MCF 10A (cell line): ENCODE measurements around the gene SLC2A4. TPM values are rescaled to one million over a fixed set of nuclear protein-coding genes. Genes with fewer than 3 reads are reported as not detected.

Source experiments
- BruUV-seq: library from RNA; stranded (reverse); fragments of 400-500 nt; replicated peaks from 2 replicates; lab custom pipeline; 2021; lab: Mats Ljungman, UMichigan
- CTCF ChIA-PET: fragments of 300-600 bp; sonication (Branson Sonifier 250); formaldehyde crosslinking; extraction: SDS; loops from one replicate; lab custom pipeline; 2021; ENCODE audit warnings: antibody characterized with exemption, inconsistent platforms; lab: Yijun Ruan, JAX
- POLR2A ChIA-PET: fragments of 300-600, 350-650 bp; sonication (Branson Sonifier 250); formaldehyde crosslinking; extraction: SDS; loops from one replicate; lab custom pipeline; 2020; ENCODE audit warnings: antibody characterized with exemption, inconsistent platforms; lab: Yijun Ruan, JAX
- DNase-seq: peaks from one replicate; pipeline ENCODE4 v3.0.0-alpha.2; 2018; ENCODE audit not compliant: unreplicated experiment
- H3K27ac Mint-ChIP-seq: one replicate; pipeline ENCODE4 v1.8.0; 2022; ENCODE audit warnings: mild to moderate bottlenecking, low read depth, mixed read lengths; ENCODE audit not compliant: unreplicated experiment
- H3K27me3 Mint-ChIP-seq: one replicate; pipeline ENCODE4 v1.8.0; 2022; ENCODE audit warnings: mixed read lengths; ENCODE audit not compliant: insufficient read depth, unreplicated experiment
- H3K36me3 Mint-ChIP-seq: one replicate; pipeline ENCODE4 v1.8.0; 2022; ENCODE audit warnings: mild to moderate bottlenecking, moderate library complexity, mixed read lengths; ENCODE audit not compliant: insufficient read depth, unreplicated experiment
- H3K4me1 Mint-ChIP-seq: one replicate; pipeline ENCODE4 v1.8.0; 2022; ENCODE audit warnings: mixed read lengths; ENCODE audit not compliant: insufficient read depth, unreplicated experiment
- H3K4me3 Mint-ChIP-seq: one replicate; pipeline ENCODE4 v1.8.0; 2022; ENCODE audit warnings: mild to moderate bottlenecking, moderate library complexity, mixed read lengths; ENCODE audit not compliant: unreplicated experiment
- H3K9me3 Mint-ChIP-seq: one replicate; pipeline ENCODE4 v1.8.0; 2022; ENCODE audit warnings: mixed read lengths; ENCODE audit not compliant: unreplicated experiment
- CTCF ChIP-seq: fragments of 200-600 bp; IDR thresholded peaks from one replicate; pipeline ENCODE4 v1.8.0; 2022; ENCODE audit warnings: antibody characterized with exemption, mild to moderate bottlenecking; ENCODE audit not compliant: unreplicated experiment
- intact Hi-C: fragments of 100-400 bp; cut with micrococcal nuclease; formaldehyde crosslinking; loops from 2 replicates; pipeline ENCODE4 v1.14.1; 2022
- total RNA-seq: library from RNA; stranded (reverse); gene quantifications from 2 replicates; pipeline ENCODE4 v1.2.3, GENCODE V29; 2022

SLC2A4 gene
- total RNA-seq, 1 experiment from 2014 or later = not detected

GRCh38 chr17:7315570-7316235 lies 34.2 kb downstream of the SLC2A4 start:
- BruUV-seq = no TSS peak
- H3K4me1 Mint-ChIP-seq = peaks cover 29% of the 10 kb centered on the region
- H3K27me3 Mint-ChIP-seq = no peaks in the 10 kb centered on the region
- TF ChIP-seq CTCF = no peak
- intact Hi-C loops = no loop called here
- H3K4me3 Mint-ChIP-seq = peak overlapping the region; percentile 85
- no peak for DNase-seq
- ChIA-PET CTCF (interaction anchor here (0.6 to 0.8 kb wide), 3 partner anchors 19 to 270 kb away, joined by 3 read pairs; no protein-coding TSS in a partner anchor), POLR2A (interaction anchor here (0.6 to 4.0 kb wide), 23 partner anchors 10 to 526 kb away, joined by 3 to 41 read pairs (median 4); partner anchors contain the start of genes DVL2, GABARAP, KCTD11 and NEURL4)
- no peaks in the 10 kb centered on the region for H3K9me3 Mint-ChIP-seq
- peak overlapping the region; percentile 84 for H3K27ac Mint-ChIP-seq
- peaks cover 90% of the 10 kb centered on the region for H3K36me3 Mint-ChIP-seq

- no peak overlapping the region for H3K27ac Mint-ChIP-seq
- BruUV-seq = no TSS peak
- H3K4me3 Mint-ChIP-seq = peak overlapping the region; percentile 27
- ChIA-PET POLR2A (interaction anchor here (0.9 to 1.4 kb wide), 2 partner anchors 12 to 34 kb away, joined by 3 to 4 read pairs; partner anchors contain the start of gene NEURL4), CTCF (interaction anchor here (0.6 to 1.8 kb wide), 3 partner anchors 10 to 243 kb away, joined by 3 read pairs; no protein-coding TSS in a partner anchor)
- no peaks in the 10 kb centered on the region for H3K9me3 Mint-ChIP-seq
- intact Hi-C loops = no loop called here
- H3K4me1 Mint-ChIP-seq = peaks cover 17% of the 10 kb centered on the region
- no peak for DNase-seq
- no peak for TF ChIP-seq CTCF
- H3K36me3 Mint-ChIP-seq = peaks cover 88% of the 10 kb centered on the region
- H3K27me3 Mint-ChIP-seq = no peaks in the 10 kb centered on the region
These were observed 35.8 kb downstream of the SLC2A4 start for GRCh38 chr17:7317161-7317803.

- H3K27ac Mint-ChIP-seq = no peak overlapping the region
- H3K4me1 Mint-ChIP-seq = peaks cover 13% of the 10 kb centered on the region
- no peaks in the 10 kb centered on the region for H3K27me3 Mint-ChIP-seq
- H3K9me3 Mint-ChIP-seq = no peaks in the 10 kb centered on the region
- BruUV-seq = no TSS peak
- intact Hi-C loops = no loop called here
- peaks cover 85% of the 10 kb centered on the region for H3K36me3 Mint-ChIP-seq
- POLR2A ChIA-PET = interaction anchor here (0.9 kb wide), 1 partner anchor 33 kb away, joined by 4 read pairs; no protein-coding TSS in a partner anchor
- no peak for DNase-seq
- H3K4me3 Mint-ChIP-seq = no peak overlapping the region
- no peak for TF ChIP-seq CTCF
- CTCF ChIA-PET = interaction anchor here (1.8 kb wide), 1 partner anchor 9 kb away, joined by 3 read pairs; no protein-coding TSS in a partner anchor
These were observed 36.8 kb downstream of the SLC2A4 start for GRCh38 chr17:7318121-7318860.
